Mesothelial cell of epicardium (in vitro differentiated cells): Measurements from ENCODE around the gene CENPO. TPM values are rescaled to one million over a fixed set of nuclear protein-coding genes. Genes with fewer than 3 reads are reported as not detected.

Experiments used
- DNase-seq, 2 experiments: peaks; one replicate each; pipeline ENCODE4 v3.0.0; 2021; ENCODE audit warnings: low spot score in 2 of 2; ENCODE audit not compliant: unreplicated experiment in 2 of 2
- H3K27ac Mint-ChIP-seq: 2 replicates; pipeline ENCODE4 v1.8.0; 2021; ENCODE audit warnings: mixed read lengths
- H3K27me3 Mint-ChIP-seq: 2 replicates; pipeline ENCODE4 v1.8.0; 2021; ENCODE audit warnings: low read depth, mixed read lengths
- H3K36me3 Mint-ChIP-seq: 2 replicates; pipeline ENCODE4 v1.8.0; 2021; ENCODE audit warnings: mixed read lengths
- H3K4me1 Mint-ChIP-seq: 2 replicates; pipeline ENCODE4 v1.8.0; 2021; ENCODE audit warnings: mixed read lengths
- H3K4me3 Mint-ChIP-seq: 2 replicates; pipeline ENCODE4 v1.8.0; 2021; ENCODE audit warnings: mild to moderate bottlenecking, moderate library complexity, mixed read lengths
- H3K9me3 Mint-ChIP-seq: 2 replicates; pipeline ENCODE4 v1.8.0; 2021; ENCODE audit warnings: mixed read lengths
- CTCF ChIP-seq: fragments of 200-600 bp; sonication (generic); IDR thresholded peaks from one replicate; pipeline ENCODE4 v1.5.0; 2021; ENCODE audit warnings: antibody characterized with exemption; ENCODE audit not compliant: unreplicated experiment
- total RNA-seq: library from RNA; stranded (reverse); gene quantifications from 3 replicates; pipeline ENCODE4 v1.2.1, GENCODE V29; 2021

CENPO gene
- total RNA-seq, 1 donor from 2014 or later = 18.8 TPM

- Mint-ChIP-seq H3K36me3 (peaks cover 14% of the 10 kb centered on the region), H3K9me3 (peaks cover 4% of the 10 kb centered on the region), H3K27ac (no peak overlapping the region), H3K4me1 (no peaks in the 10 kb centered on the region), H3K27me3 (no peaks in the 10 kb centered on the region), H3K4me3 (no peak overlapping the region)
- DNase-seq = no peak
- TF ChIP-seq CTCF = no peak
Observed at GRCh38 chr2:24844023-24844685, 50.9 kb downstream of the CENPO start.

- H3K4me1 Mint-ChIP-seq = no peaks in the 10 kb centered on the region
Observed at GRCh38 chr2:24845691-24846090, 52.5 kb downstream of the CENPO start.

GRCh38 chr2:24850944-24851343 is 57.7 kb downstream of the CENPO start:
- H3K4me3 Mint-ChIP-seq = no peak overlapping the region
- peaks cover 11% of the 10 kb centered on the region for H3K36me3 Mint-ChIP-seq
- H3K4me1 Mint-ChIP-seq = peaks cover 5% of the 10 kb centered on the region
- no peaks in the 10 kb centered on the region for H3K27me3 Mint-ChIP-seq
- DNase-seq = no peak
- no peak overlapping the region for H3K27ac Mint-ChIP-seq
- H3K9me3 Mint-ChIP-seq = peaks cover 4% of the 10 kb centered on the region
- no peak for TF ChIP-seq CTCF

More at GRCh38 chr2:24845691-24846090, 52.5 kb downstream of the CENPO start:
- DNase-seq = no peak
- Mint-ChIP-seq H3K36me3 (peaks cover 14% of the 10 kb centered on the region), H3K27me3 (no peaks in the 10 kb centered on the region), H3K27ac (no peak overlapping the region), H3K9me3 (peaks cover 4% of the 10 kb centered on the region), H3K4me3 (no peak overlapping the region)
- TF ChIP-seq CTCF = no peak

DNA sequence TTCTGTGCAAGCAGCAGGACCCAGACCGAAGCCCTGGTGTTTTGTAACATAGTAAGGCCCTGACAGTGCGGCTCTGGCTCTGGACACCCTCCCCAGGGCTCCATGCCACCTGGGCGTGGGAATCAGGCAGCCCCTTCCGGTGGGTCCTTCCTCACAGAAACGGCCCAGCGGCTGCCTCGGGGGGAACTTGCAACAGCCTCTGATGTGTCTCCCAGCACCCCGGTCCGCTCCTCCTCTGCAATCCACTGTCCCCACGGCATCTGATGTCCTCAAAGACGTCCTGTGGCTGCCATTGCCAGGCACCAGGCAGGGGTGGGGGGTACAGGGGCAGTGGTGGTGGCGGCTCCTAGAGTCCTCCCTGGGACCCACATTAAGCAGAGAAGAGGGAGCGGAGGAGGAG is 58.8 kb downstream of the CENPO start:
- H3K4me1 Mint-ChIP-seq = peaks cover 6% of the 10 kb centered on the region
- peaks cover 8% of the 10 kb centered on the region for H3K36me3 Mint-ChIP-seq
- no peak overlapping the region for H3K27ac Mint-ChIP-seq
- H3K9me3 Mint-ChIP-seq = peaks cover 4% of the 10 kb centered on the region
- DNase-seq = no peak
- no peaks in the 10 kb centered on the region for H3K27me3 Mint-ChIP-seq
- TF ChIP-seq CTCF = no peak
- H3K4me3 Mint-ChIP-seq = no peak overlapping the region

GRCh38 chr2:24852431-24853020 is 59.3 kb downstream of the CENPO start:
- no peak overlapping the region for H3K27ac Mint-ChIP-seq
- no peaks in the 10 kb centered on the region for H3K9me3 Mint-ChIP-seq
- no peak overlapping the region for H3K4me3 Mint-ChIP-seq
- peaks cover 8% of the 10 kb centered on the region for H3K36me3 Mint-ChIP-seq
- peaks cover 6% of the 10 kb centered on the region for H3K4me1 Mint-ChIP-seq
- TF ChIP-seq CTCF = no peak
- H3K27me3 Mint-ChIP-seq = no peaks in the 10 kb centered on the region
- DNase-seq = no peak
